ENCODE results near the gene AGPS.

GRCh38 chr2:177531706-177532105 is 139.1 kb downstream of the AGPS start:
- TF ChIP-seq CTCF (IDR thresholded peaks at IDR 0.05) (no peak), GATA2 (CRISPR knock-in tag; IDR thresholded peaks at IDR 0.05) (no peak), EP300 (IDR thresholded peaks at IDR 0.05; ENCODE audit: borderline replicate concordance in 1 of 2, low read depth in 1 of 2, low read length in 1 of 2) (no peak), SMC3 (IDR thresholded peaks at IDR 0.05; ENCODE audit: low read depth, low read length) (no peak), MAX (IDR thresholded peaks at IDR 0.05; ENCODE audit: low read depth) (no peak), FOXM1 (IDR thresholded peaks at IDR 0.05; ENCODE audit: low read depth) (no peak), TAF1 (IDR thresholded peaks at IDR 0.05; ENCODE audit: borderline replicate concordance, low read depth, low read length) (no peak), IRF3 (IDR thresholded peaks at IDR 0.05; ENCODE audit: low read depth, low read length) (no peak), SIN3A (IDR thresholded peaks at IDR 0.05; ENCODE audit: borderline replicate concordance, low read depth, low read length) (no peak), JUND (IDR thresholded peaks at IDR 0.05) (no peak)

Measured in SK-N-SH (cell line).